Measurements from ENCODE around the gene RSRC2. TPM values are rescaled to one million over a fixed set of nuclear protein-coding genes. Genes with fewer than 3 reads are reported as not detected.

RSRC2 gene
- total RNA-seq, 1 experiment from 2014 or later: 64.5 TPM

DNA sequence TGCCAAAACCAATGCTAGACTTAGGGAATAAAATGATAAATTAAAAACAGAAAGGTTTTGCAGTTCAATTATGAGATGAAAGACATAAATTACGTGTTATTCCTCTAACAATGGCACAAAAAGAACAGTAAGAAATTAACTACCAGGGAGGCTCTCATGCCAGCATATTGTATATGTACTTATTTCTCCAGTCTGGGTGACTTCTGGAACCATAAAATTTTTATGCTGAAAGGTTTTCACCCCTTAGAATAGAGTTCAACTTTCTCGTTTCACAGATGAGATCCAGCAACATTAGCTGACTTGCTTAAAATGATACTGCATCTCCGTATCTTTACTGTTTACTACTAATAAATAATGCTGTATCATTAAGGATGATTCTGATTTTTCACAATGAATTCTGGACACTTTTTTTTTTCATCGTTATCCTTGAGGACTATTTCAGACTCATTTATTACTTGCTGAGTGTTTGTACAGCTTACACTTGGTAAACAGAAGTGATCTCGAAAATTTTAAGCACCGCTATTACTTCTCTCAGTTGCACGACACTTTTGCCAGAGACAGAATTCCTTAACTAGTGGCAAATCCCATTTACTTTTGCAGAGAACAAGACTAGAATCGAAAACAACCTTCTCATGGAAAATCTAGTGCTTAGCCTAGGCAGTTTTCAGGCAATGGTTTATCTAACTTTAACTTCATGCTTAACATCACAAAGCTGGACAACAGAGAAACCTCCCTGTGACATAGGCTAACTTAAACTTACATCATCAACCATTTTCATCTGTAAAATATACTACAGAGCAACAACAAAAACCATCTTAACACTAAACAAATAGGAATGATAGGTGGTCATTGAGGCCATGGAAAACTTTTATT is 2.7 kb downstream of the RSRC2 start:
- no peaks in the 10 kb centered on the region for H3K9me3 ChIP-seq (ENCODE audit: insufficient read depth, low read depth)
- intact Hi-C loops (cut with micrococcal nuclease; ENCODE audit: unreplicated experiment): no loop called here
- POLR2A ChIA-PET (ENCODE audit: unreplicated experiment): no interaction called here
- H3F3A ChIP-seq (ENCODE audit: insufficient read depth, low read depth): peaks cover 43% of the 10 kb centered on the region
- CTCF ChIA-PET: interaction anchor here (0.6 kb wide), 1 partner anchor 694 kb away, joined by 3 read pairs; no protein-coding TSS in a partner anchor
- DNase-seq: no peak
- H3K27ac ChIP-seq: peak overlapping the region; percentile 35
- peak overlapping the region; percentile 94 for H3K4me2 ChIP-seq
- no peak for TF ChIP-seq CTCF (conservative IDR thresholded peaks at IDR 0.05)
- no peak for TF ChIP-seq EZH2 (IDR thresholded peaks at IDR 0.05; ENCODE audit: low read depth)
- peaks cover 58% of the 10 kb centered on the region for H3K36me3 ChIP-seq (ENCODE audit: low read depth)
- H3K27me3 ChIP-seq (ENCODE audit: insufficient read depth, low read depth): no peaks in the 10 kb centered on the region
- no peaks in the 10 kb centered on the region for H3K9me2 ChIP-seq (ENCODE audit: insufficient read depth)
- peaks cover 93% of the 10 kb centered on the region for H3K79me2 ChIP-seq (ENCODE audit: low read depth)
- peaks cover 65% of the 10 kb centered on the region for H4K20me1 ChIP-seq (ENCODE audit: insufficient read depth)
- H2AFZ ChIP-seq: no peak overlapping the region
- peak overlapping the region; percentile 86 for H3K4me3 ChIP-seq
- no TSS peak for BruUV-seq (replicated peaks)
- H3K4me1 ChIP-seq (replicated peaks; ENCODE audit: insufficient read depth): peaks cover 35% of the 10 kb centered on the region

- Histone ChIP-seq H3K4me3 (peak overlapping the region; percentile 86; the same call in 1 of the 2 replicates), H3K4me2 (peak overlapping the region; percentile 94), H3K79me2 (ENCODE audit: low read depth) (peaks cover 93% of the 10 kb centered on the region), H3F3A (ENCODE audit: insufficient read depth, low read depth) (peaks cover 51% of the 10 kb centered on the region), H3K4me1 (replicated peaks; ENCODE audit: insufficient read depth) (peaks cover 32% of the 10 kb centered on the region), H3K36me3 (ENCODE audit: low read depth) (peaks cover 66% of the 10 kb centered on the region), H2AFZ (no peak overlapping the region), H4K20me1 (ENCODE audit: insufficient read depth) (peaks cover 73% of the 10 kb centered on the region), H3K27ac (peak overlapping the region; percentile 35; the same call in 1 of the 2 replicates), H3K27me3 (ENCODE audit: insufficient read depth, low read depth) (no peaks in the 10 kb centered on the region), H3K9me3 (ENCODE audit: insufficient read depth, low read depth) (no peaks in the 10 kb centered on the region), H3K9me2 (ENCODE audit: insufficient read depth) (no peaks in the 10 kb centered on the region)
- intact Hi-C loops (cut with micrococcal nuclease; ENCODE audit: unreplicated experiment): no loop called here
- TF ChIP-seq CTCF (conservative IDR thresholded peaks at IDR 0.05) (no peak), EZH2 (IDR thresholded peaks at IDR 0.05; ENCODE audit: low read depth) (no peak)
- ChIA-PET POLR2A (ENCODE audit: unreplicated experiment) (no interaction called here), CTCF (no interaction called here)
- no peak for DNase-seq
- no TSS peak for BruUV-seq (replicated peaks)
Observed at GRCh38 chr12:122523280-122523679, 3.5 kb downstream of the RSRC2 start.

DNA sequence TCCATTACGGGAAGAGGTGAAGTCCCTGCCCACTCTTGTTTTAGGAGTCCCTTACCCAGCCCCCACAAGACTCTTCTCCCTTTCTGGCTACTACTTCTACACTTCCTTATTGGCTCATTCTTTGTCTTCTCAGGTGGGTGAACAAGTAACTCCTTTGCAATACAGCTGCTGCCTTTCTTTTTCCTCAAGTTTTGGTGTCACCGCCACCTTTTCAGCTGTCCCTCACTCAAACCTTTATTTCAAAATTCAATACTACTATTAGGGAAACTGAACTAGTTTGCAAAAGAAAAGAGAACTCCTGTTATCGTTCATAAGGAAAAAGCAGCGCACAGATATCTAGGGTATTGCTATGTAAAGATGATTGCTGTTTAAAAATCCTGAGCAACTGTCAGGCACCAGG is 6.1 kb downstream of the RSRC2 start:
- intact Hi-C loops (cut with micrococcal nuclease; ENCODE audit: unreplicated experiment): no loop called here
- no peaks in the 10 kb centered on the region for H3K9me3 ChIP-seq (ENCODE audit: insufficient read depth, low read depth)
- no peak for TF ChIP-seq CTCF (conservative IDR thresholded peaks at IDR 0.05)
- no peak for TF ChIP-seq EZH2 (IDR thresholded peaks at IDR 0.05; ENCODE audit: low read depth)
- peaks cover 77% of the 10 kb centered on the region for H3F3A ChIP-seq (ENCODE audit: insufficient read depth, low read depth)
- no peak overlapping the region for H2AFZ ChIP-seq
- no peaks in the 10 kb centered on the region for H3K27me3 ChIP-seq (ENCODE audit: insufficient read depth, low read depth)
- ChIA-PET CTCF (no interaction called here), POLR2A (ENCODE audit: unreplicated experiment) (interaction anchor here (0.6 kb wide), 1 partner anchor 1445 kb away, joined by 4 read pairs; no protein-coding TSS in a partner anchor)
- no peak overlapping the region for H3K27ac ChIP-seq
- H3K4me2 ChIP-seq: no peak overlapping the region
- H4K20me1 ChIP-seq (ENCODE audit: insufficient read depth): peaks cover 89% of the 10 kb centered on the region
- H3K4me1 ChIP-seq (replicated peaks; ENCODE audit: insufficient read depth): peaks cover 26% of the 10 kb centered on the region
- no peak overlapping the region for H3K4me3 ChIP-seq
- DNase-seq: no peak
- no peaks in the 10 kb centered on the region for H3K9me2 ChIP-seq (ENCODE audit: insufficient read depth)
- H3K79me2 ChIP-seq (ENCODE audit: low read depth): peaks cover 99% of the 10 kb centered on the region
- no TSS peak for BruUV-seq (replicated peaks)
- H3K36me3 ChIP-seq (ENCODE audit: low read depth): peaks cover 91% of the 10 kb centered on the region
